IPS-18c (cell line): ENCODE measurements around the gene VRK1.

Experiments used
- H3K4me3 ChIP-seq: 2 replicates; pipeline ENCODE4 v1.7.0; 2013; ENCODE audit warnings: low read depth, mild to moderate bottlenecking, low read length, moderate library complexity; ENCODE audit not compliant: insufficient read depth
- H3K9me3 ChIP-seq: one replicate; pipeline ENCODE4 v1.6.1; 2013; ENCODE audit warnings: mild to moderate bottlenecking, low read length, moderate library complexity; ENCODE audit not compliant: control insufficient read depth, insufficient read depth

Gene VRK1

GRCh38 chr14:96782436-96782835, 14.7 kb upstream of the VRK1 start:
- Histone ChIP-seq H3K4me3 (no peak overlapping the region), H3K9me3 (peaks cover 2% of the 10 kb centered on the region)

DNA sequence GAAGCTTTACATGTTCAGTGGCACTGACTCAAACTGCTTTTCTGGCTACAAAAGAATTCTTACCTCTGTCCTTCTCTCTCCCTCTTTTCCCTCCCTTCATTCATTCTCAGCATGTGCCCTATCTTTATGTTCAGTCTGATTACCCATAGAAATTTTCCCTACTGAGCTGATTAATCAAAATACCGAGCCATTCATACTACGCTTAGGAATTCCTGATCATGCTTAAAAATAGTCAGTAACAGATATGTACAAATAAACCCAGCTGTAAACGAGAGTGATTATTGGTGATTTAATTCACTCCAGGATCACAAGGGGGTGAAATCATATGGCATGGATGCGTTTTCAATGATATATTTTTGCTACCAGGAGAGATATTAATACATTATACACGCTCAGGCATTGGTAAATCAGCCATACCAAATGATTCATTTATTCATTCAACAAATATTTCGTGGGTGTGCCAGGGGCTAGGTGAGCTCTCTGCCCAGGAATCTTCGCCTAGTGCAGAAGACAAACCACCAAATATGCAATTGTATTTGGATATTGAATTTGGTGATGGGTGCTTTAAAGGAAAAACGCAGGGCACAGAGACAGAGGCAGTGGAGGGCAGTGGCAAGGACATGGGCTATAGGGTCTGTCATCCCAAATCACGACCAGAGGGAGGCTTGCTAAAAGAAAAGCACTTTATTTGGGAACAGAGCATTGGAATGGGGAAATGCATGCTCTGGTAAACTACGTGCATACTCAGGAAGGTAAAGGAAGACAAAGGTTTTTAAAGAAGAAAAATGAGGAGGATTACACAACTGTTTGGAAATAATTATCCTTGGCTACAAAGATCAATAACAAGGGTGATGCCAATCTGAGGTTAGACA, 13.9 kb upstream of the VRK1 start:
- no peak overlapping the region for H3K4me3 ChIP-seq
- peaks cover 2% of the 10 kb centered on the region for H3K9me3 ChIP-seq

DNA sequence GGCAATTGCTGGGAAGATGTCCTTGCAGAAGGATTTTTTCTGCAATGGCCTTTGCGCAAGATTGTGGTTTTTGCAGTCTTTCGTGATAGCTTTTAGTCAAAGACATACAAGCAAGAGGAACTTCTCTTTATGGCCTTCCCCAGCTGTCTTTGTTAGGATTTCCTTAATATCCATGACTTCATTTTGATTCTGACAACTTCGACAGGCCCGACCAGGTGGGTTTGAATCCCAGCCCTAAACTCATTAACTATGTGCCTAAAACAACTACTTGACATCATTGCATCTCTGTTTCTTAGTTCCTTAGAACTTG, 13.3 kb upstream of the VRK1 start:
- Histone ChIP-seq H3K9me3 (peaks cover 2% of the 10 kb centered on the region), H3K4me3 (no peak overlapping the region)

- no peaks in the 10 kb centered on the region for H3K9me3 ChIP-seq
- H3K4me3 ChIP-seq = no peak overlapping the region
Observed at GRCh38 chr14:96790186-96790585, 7.0 kb upstream of the VRK1 start.

GRCh38 chr14:96790706-96791105, 6.5 kb upstream of the VRK1 start:
- Histone ChIP-seq H3K9me3 (no peaks in the 10 kb centered on the region), H3K4me3 (no peak overlapping the region)

GRCh38 chr14:96792003-96792402, 5.2 kb upstream of the VRK1 start:
- Histone ChIP-seq H3K9me3 (no peaks in the 10 kb centered on the region), H3K4me3 (no peak overlapping the region)

- H3K4me3 ChIP-seq = no peak overlapping the region
- H3K9me3 ChIP-seq = no peaks in the 10 kb centered on the region
Observed at GRCh38 chr14:96792591-96792990, 4.6 kb upstream of the VRK1 start.

DNA sequence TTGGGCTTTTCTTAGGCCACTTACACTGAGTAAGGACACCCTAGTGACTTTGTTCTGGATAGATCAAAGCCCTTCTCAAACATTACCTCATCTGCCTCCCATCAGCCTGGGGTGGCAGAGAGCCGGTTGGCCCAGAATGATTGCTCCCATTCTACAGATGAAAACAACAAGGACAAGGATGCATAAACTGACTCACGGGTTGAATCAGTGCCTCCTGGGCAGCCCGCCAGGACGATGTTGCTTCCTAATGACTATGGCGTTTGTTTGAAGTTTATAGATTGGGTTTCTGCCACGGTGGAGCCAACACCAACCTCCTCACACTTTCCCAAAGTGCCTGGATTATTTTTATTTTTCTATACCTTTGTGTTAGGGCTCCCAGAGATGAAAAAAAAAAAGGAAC, 3.6 kb upstream of the VRK1 start:
- no peaks in the 10 kb centered on the region for H3K9me3 ChIP-seq

GRCh38 chr14:96795109-96795828, 1.9 kb upstream of the VRK1 start:
- Histone ChIP-seq H3K4me3 (no peak overlapping the region), H3K9me3 (no peaks in the 10 kb centered on the region)

More for the DNA sequence above, 3.6 kb upstream of the VRK1 start:
- no peak overlapping the region for H3K4me3 ChIP-seq

DNA sequence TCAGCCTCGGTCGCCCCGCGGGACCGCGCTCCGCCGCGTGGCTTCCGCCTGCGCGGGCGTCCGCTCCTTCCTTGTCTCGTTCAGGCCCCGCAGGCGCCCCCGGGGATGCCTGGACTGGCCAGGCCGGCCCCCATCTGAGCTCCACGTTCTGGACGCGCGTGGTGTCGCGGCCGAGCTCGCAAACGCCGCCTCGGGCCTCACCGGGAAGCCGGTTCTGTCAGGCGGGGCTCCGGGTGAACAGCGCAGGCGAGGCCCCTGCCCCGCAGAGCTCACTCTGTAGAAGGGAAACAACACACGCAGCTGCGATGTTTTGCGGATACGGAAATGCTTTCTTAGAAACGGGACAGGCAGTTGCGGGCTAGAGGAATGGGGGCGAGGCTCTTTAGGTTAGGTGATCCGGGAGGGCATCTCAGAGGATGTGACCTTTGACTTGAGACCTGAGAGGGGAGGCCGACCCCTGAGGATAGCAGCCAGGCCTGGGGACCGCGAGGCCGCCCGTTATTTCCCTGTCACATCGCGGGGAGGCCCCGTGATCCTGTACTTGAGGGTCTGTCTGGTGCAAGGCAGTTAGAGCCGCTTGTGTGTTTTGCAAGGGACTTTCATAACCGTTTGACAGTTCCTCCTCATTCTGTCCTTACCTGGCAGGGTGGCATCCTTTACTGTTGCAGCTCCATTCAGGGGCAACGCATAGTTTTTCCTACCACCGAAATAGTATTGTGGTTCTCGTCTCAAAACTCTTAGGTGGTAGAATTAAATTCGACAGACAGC, 584 bp downstream of the VRK1 start:
- Histone ChIP-seq H3K4me3 (peak overlapping the region; percentile 86), H3K9me3 (no peaks in the 10 kb centered on the region)

DNA sequence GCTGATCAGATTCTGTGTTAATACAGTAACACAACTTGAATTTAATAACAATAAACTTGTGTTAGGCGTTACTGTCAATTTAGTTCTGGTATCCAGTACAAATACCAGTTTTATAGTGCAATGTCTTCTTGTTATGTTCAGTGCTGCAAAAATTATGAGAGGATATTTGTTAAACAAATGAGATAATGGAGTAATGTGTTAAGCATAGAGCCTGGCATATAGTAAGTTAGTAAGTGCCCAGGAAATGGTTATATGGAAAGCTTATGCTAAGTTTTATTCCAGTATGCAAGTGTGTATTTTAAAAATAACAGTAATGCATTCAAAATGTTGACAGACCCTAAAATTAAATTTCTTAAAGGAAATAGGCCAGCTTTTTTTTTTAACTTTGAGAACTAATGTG, 1.8 kb downstream of the VRK1 start:
- Histone ChIP-seq H3K4me3 (no peak overlapping the region), H3K9me3 (no peaks in the 10 kb centered on the region)

DNA sequence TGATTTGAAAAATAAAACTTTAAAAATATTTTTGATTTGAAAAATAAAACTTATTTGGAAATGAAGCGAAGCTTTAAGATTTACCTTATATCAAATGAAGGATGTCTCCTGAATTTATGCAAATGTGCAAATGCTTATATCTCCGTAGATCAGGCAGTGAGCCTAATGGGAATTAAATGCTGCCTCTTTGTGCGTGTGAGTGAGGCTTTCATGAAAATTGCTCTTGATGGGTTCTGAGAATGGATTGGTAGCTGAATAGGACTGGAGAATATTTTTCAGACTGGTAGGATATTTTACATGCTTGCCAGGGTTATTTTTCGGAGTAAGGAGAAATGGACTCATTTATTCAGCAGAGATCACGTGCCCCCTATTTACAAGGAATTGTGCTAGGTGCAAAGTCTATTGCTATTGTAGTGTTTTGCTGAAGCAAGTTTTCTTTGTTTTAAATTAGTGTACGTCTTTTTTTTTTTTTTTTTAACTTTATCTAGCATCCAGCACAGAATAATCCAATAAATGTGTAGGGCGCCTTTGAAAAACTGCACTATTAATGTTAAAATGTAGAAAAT, 2.4 kb downstream of the VRK1 start:
- H3K4me3 ChIP-seq = no peak overlapping the region

DNA sequence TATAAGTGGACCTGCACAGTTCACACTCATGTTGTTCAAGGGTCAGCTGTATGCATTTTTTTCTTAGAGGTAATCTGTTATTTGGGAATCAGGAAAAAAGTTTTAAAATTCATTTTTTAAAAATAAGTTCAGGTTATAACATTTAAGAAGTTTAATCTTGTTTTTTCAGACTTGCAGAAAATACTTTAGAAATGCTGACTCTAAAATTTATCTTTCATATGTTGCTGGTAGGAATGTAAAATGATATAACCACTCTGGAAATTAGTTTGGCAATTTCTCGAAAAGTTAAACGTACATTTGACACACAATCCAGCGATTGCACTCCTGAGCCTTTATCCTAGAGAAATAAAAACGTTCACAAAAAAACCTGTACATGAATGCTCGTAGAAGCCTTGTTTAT, 4.7 kb downstream of the VRK1 start:
- no peak overlapping the region for H3K4me3 ChIP-seq

More for the DNA sequence above, 2.4 kb downstream of the VRK1 start:
- no peaks in the 10 kb centered on the region for H3K9me3 ChIP-seq

DNA sequence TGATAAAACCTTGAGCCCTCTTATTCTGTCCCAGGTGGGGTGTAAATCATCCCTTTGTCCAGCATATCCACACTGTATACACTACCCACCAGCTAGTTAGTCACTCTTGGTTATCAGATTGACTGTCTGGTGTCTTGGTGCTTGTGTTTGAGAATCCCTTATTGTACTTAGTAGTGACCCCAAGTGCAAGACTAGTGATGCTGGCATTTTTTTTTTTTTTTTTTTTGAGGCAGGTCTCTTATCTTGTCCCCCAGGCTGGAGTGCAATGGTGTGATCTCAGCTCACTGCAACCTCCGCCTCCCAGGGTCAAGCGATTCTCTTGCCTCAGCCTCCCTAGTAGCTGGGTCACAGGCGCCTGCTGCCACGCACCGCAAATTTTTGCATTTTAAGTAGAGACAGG, 5.8 kb downstream of the VRK1 start:
- Histone ChIP-seq H3K9me3 (no peaks in the 10 kb centered on the region), H3K4me3 (no peak overlapping the region)

More for the DNA sequence above, 4.7 kb downstream of the VRK1 start:
- no peaks in the 10 kb centered on the region for H3K9me3 ChIP-seq

GRCh38 chr14:96803958-96804357, 6.8 kb downstream of the VRK1 start:
- H3K4me3 ChIP-seq = no peak overlapping the region

GRCh38 chr14:96804895-96805294, 7.7 kb downstream of the VRK1 start:
- Histone ChIP-seq H3K4me3 (no peak overlapping the region), H3K9me3 (no peaks in the 10 kb centered on the region)

More at GRCh38 chr14:96803958-96804357, 6.8 kb downstream of the VRK1 start:
- no peaks in the 10 kb centered on the region for H3K9me3 ChIP-seq

- no peak overlapping the region for H3K4me3 ChIP-seq
- H3K9me3 ChIP-seq = no peaks in the 10 kb centered on the region
Observed at GRCh38 chr14:96805956-96806355, 8.8 kb downstream of the VRK1 start.
